Brain microvascular endothelial cell (primary cell): ENCODE measurements around the gene SMAD7.
A peak's percentile ranks its signal among the peaks of the same experiment; 100 is the strongest.

ENCODE experiments used
- DNase-seq: peaks from one replicate; pipeline ENCODE4 v3.0.0-alpha.2; 2020
- H3K27ac ChIP-seq: fragments of 250-450 bp; sonication (Bioruptor Pico); 2 replicates; pipeline ENCODE4 v1.5.1; 2020; ENCODE audit warnings: mild to moderate bottlenecking, moderate library complexity
- H3K27me3 ChIP-seq: fragments of 250-450 bp; sonication (Bioruptor Pico); replicated peaks from 2 replicates; pipeline ENCODE4 v1.5.1; 2020; ENCODE audit warnings: mild to moderate bottlenecking
- H3K36me3 ChIP-seq: fragments of 250-450 bp; sonication (Bioruptor Pico); replicated peaks from 2 replicates; pipeline ENCODE4 v1.5.1; 2020; ENCODE audit warnings: mild to moderate bottlenecking
- H3K4me3 ChIP-seq: 2 replicates; pipeline ENCODE4 v1.5.1; 2011; ENCODE audit warnings: low read depth, mild to moderate bottlenecking, control low read depth, low read length, moderate library complexity
- in situ Hi-C: cut with HindIII; loops from 2 replicates; pipeline ENCODE4 v1.10.0; 2017; ENCODE audit warnings: low sequenced_read_pairs, low pct_ligation_motif_present
- TF ChIP-seq, protein P1 (sequence below): IDR thresholded peaks from 2 replicates; pipeline ENCODE4 v1.5.1; 2011; ENCODE audit warnings: low read depth, mild to moderate bottlenecking, moderate library complexity, low read length, control low read depth, inconsistent platforms; ENCODE audit errors: missing control alignments

The SMAD7 gene

DNA sequence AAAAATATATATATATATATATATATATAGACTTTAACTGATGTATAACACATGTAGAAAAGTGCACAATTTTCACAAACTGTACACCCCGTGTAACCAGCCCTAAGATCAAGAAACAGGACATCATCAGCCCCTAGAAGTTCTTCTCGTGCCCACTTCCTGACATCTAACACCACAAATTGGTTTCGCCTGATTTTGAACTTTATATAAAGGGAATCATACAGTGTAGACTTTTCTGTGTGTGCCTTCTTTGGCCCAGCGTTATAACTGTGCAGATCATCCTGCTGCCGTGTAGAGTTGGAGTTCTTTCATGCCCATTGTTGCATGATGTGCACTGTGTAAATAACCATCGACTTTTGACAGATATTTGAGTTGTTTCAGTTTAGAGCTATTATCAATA, 41.0 kb downstream of the SMAD7 start:
- TF ChIP-seq, protein P1, sequence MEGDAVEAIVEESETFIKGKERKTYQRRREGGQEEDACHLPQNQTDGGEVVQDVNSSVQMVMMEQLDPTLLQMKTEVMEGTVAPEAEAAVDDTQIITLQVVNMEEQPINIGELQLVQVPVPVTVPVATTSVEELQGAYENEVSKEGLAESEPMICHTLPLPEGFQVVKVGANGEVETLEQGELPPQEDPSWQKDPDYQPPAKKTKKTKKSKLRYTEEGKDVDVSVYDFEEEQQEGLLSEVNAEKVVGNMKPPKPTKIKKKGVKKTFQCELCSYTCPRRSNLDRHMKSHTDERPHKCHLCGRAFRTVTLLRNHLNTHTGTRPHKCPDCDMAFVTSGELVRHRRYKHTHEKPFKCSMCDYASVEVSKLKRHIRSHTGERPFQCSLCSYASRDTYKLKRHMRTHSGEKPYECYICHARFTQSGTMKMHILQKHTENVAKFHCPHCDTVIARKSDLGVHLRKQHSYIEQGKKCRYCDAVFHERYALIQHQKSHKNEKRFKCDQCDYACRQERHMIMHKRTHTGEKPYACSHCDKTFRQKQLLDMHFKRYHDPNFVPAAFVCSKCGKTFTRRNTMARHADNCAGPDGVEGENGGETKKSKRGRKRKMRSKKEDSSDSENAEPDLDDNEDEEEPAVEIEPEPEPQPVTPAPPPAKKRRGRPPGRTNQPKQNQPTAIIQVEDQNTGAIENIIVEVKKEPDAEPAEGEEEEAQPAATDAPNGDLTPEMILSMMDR = no peak
- H3K27ac ChIP-seq = no peak overlapping the region
- H3K36me3 ChIP-seq = no peaks in the 10 kb centered on the region
- in situ Hi-C loops = no loop called here
- H3K27me3 ChIP-seq = no peaks in the 10 kb centered on the region
- no peak for DNase-seq
- no peak overlapping the region for H3K4me3 ChIP-seq

DNA sequence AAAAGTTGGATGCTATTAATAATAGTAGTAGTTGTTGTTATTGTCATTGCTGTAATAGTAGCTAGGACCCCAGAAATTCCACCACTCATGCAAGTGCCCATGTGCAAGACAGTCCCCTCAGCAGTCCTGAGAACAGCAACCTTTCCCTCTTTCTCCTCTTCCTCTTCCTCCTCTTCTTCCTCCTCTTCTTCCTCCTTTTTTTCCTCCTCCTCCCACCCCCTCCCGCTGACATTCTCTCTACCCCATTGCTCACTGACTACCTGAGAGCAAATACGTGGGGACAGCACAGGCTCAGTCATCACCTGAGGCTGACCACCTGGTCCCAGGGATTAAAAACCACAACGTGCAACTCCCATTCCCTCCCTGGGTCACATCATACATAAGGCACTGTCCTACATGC, 41.8 kb downstream of the SMAD7 start:
- DNase-seq = no peak
- no peak overlapping the region for H3K27ac ChIP-seq
- in situ Hi-C loops = no loop called here
- no peaks in the 10 kb centered on the region for H3K27me3 ChIP-seq
- H3K36me3 ChIP-seq = no peaks in the 10 kb centered on the region
- H3K4me3 ChIP-seq = no peak overlapping the region
- TF ChIP-seq, protein P1 = no peak

DNA sequence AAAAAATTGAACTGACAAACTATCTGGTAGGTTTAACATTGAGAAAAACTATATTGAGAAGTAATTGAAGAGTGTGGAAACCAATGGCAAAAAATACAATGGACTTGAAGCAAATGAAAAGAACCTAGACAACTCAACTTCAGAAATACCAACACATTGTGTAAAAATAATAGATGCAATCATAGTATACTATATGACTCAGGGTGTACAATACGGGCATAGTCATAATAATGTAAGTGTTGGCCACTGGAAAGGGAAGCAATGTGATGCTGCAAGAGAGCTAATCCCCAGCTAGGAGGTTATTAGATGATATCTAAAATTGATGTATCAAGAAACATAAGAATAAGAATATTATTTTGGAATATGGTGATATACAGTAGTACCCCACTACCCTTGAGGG, 45.3 kb downstream of the SMAD7 start:
- in situ Hi-C loops = no loop called here
- peak overlapping the region; percentile 8 for H3K27ac ChIP-seq
- TF ChIP-seq, protein P1 = no peak

DNA sequence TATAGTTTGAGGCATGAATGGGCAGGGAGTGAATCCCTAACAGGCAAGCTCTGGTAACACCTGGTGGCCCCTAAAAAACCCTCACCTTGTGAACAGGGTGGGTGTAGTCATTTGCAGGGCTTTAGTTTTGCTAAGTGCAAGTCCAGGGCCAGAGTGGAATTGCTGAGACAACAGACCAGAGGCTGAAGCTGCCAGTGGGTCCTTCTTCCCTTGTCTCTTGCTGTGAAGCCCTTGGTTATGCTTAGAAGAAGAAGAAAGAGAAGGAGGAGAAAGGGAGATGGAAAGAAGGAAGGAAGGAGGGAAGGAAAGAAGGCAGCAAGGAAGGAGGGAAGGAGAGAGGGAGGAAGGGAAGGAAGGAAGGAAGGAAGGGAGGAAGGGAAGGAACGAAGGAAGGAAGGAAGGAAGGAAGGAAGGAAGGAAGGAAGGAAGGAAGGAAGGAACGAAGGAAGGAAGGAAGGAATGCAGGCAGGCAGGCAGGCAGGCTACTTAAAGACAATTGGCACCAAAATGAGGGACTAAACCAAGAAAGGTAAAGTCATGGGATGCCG, 45.8 kb downstream of the SMAD7 start:
- no peaks in the 10 kb centered on the region for H3K36me3 ChIP-seq
- in situ Hi-C loops = no loop called here
- TF ChIP-seq, protein P1 = no peak
- H3K27ac ChIP-seq = no peak overlapping the region
- no peaks in the 10 kb centered on the region for H3K27me3 ChIP-seq
- H3K4me3 ChIP-seq = no peak overlapping the region
- DNase-seq = no peak

More for the DNA sequence above, 45.3 kb downstream of the SMAD7 start:
- H3K4me3 ChIP-seq = no peak overlapping the region
- DNase-seq = no peak
- no peaks in the 10 kb centered on the region for H3K27me3 ChIP-seq
- H3K36me3 ChIP-seq = no peaks in the 10 kb centered on the region

DNA sequence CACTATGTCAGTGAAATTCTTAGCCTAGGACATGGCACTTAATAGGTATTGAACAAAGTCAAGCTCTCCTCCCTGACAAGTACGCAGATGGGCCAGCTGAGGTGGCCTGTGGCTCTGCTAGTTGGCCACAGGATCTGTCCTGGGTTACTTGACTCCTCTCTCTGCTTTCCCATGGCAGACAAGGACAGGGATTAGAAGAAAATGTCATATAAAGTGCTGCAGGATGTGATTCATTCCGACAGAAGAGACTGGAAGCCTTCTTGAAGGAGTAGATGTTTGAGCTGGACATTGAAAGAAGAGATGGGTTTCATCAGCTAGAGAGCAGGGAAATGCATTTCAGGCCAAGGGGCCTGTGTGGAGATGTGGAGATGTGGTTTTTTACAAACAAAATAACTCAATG, 46.7 kb downstream of the SMAD7 start:
- H3K27ac ChIP-seq = peak overlapping the region; percentile 92
- no peaks in the 10 kb centered on the region for H3K27me3 ChIP-seq
- no peak overlapping the region for H3K4me3 ChIP-seq
- TF ChIP-seq, protein P1 = no peak
- H3K36me3 ChIP-seq = no peaks in the 10 kb centered on the region
- in situ Hi-C loops = no loop called here
- no peak for DNase-seq
